GM20000 (cell line): ENCODE measurements around the gene PIK3C2G.

Source experiments
- DNase-seq: peaks from one replicate; pipeline ENCODE4 v3.0.0; 2012; ENCODE audit warnings: low spot score
- CTCF ChIP-seq: IDR thresholded peaks from 2 replicates; pipeline ENCODE4 v1.5.1; 2012; ENCODE audit warnings: mild to moderate bottlenecking, control low read depth; ENCODE audit errors: extremely low read depth, missing control alignments

Gene PIK3C2G

GRCh38 chr12:18306311-18306710 lies 45.0 kb downstream of the PIK3C2G start:
- TF ChIP-seq CTCF: no peak
- no peak for DNase-seq

GRCh38 chr12:18313306-18313705 lies 52.0 kb downstream of the PIK3C2G start:
- DNase-seq: no peak
- TF ChIP-seq CTCF: no peak

- TF ChIP-seq CTCF: peak; percentile 8
- peak; percentile 25 for DNase-seq
Measured at GRCh38 chr12:18320036-18320617, 58.8 kb downstream of the PIK3C2G start.

- no peak for TF ChIP-seq CTCF
Measured at GRCh38 chr12:18320976-18321375, 59.7 kb downstream of the PIK3C2G start.

GRCh38 chr12:18323159-18323558 lies 61.8 kb downstream of the PIK3C2G start:
- no peak for TF ChIP-seq CTCF

More at GRCh38 chr12:18320976-18321375, 59.7 kb downstream of the PIK3C2G start:
- no peak for DNase-seq

GRCh38 chr12:18327036-18327435 lies 65.7 kb downstream of the PIK3C2G start:
- TF ChIP-seq CTCF: no peak
- no peak for DNase-seq

More at GRCh38 chr12:18323159-18323558, 61.8 kb downstream of the PIK3C2G start:
- no peak for DNase-seq

- DNase-seq: no peak
- no peak for TF ChIP-seq CTCF
Measured at GRCh38 chr12:18332173-18332572, 70.9 kb downstream of the PIK3C2G start.
